ENCODE measurements around the gene ANKRD28.
"Not testable (repeated sequence)": the region's sequence is repeated elsewhere in the genome, so short reads cannot be mapped to it uniquely, and the experiment has no call there.

The ANKRD28 gene

GRCh38 chr3:15631426-15632211 lies 166.2 kb downstream of the ANKRD28 start:
- no peak for DNase-seq (ENCODE audit: insufficient read length, low spot score)
- FAIRE-seq, result no peak

GRCh38 chr3:15630646-15631350 lies 167.0 kb downstream of the ANKRD28 start:
- no peak for TF ChIP-seq POLR2A (IDR thresholded peaks at IDR 0.05; ENCODE audit: low read depth, low read length)
- DNase-seq (ENCODE audit: insufficient read length, low spot score), result no peak

More at GRCh38 chr3:15631426-15632211, 166.2 kb downstream of the ANKRD28 start:
- no peak for TF ChIP-seq POLR2A (IDR thresholded peaks at IDR 0.05; ENCODE audit: low read depth, low read length)

GRCh38 chr3:15629860-15630597 lies 167.8 kb downstream of the ANKRD28 start:
- DNase-seq (ENCODE audit: insufficient read length, low spot score) (no peak), FAIRE-seq (peak; percentile 92)
- no peak for TF ChIP-seq POLR2A (IDR thresholded peaks at IDR 0.05; ENCODE audit: low read depth, low read length)

More at GRCh38 chr3:15630646-15631350, 167.0 kb downstream of the ANKRD28 start:
- no peak for FAIRE-seq

GRCh38 chr3:15628967-15629366 lies 168.8 kb downstream of the ANKRD28 start:
- TF ChIP-seq POLR2A (IDR thresholded peaks at IDR 0.05; ENCODE audit: low read depth, low read length), result no peak
- DNase-seq (ENCODE audit: insufficient read length, low spot score), result no peak
- no peak for FAIRE-seq

GRCh38 chr3:15623535-15624440 lies 174.0 kb downstream of the ANKRD28 start:
- no peak for FAIRE-seq
- no peak for DNase-seq (ENCODE audit: insufficient read length, low spot score)

GRCh38 chr3:15619659-15620464 lies 177.9 kb downstream of the ANKRD28 start:
- DNase-seq (ENCODE audit: insufficient read length, low spot score); FAIRE-seq: not testable (repeated sequence)

More at GRCh38 chr3:15623535-15624440, 174.0 kb downstream of the ANKRD28 start:
- no peak for TF ChIP-seq POLR2A (IDR thresholded peaks at IDR 0.05; ENCODE audit: low read depth, low read length)
